Tibial nerve (tissue), 4 donors: ENCODE measurements around the gene RIOK3. TPM values are rescaled to one million over a fixed set of nuclear protein-coding genes. Genes with fewer than 3 reads are reported as not detected.
"Not testable (repeated sequence)": the region's sequence is repeated elsewhere in the genome, so short reads cannot be mapped to it uniquely, and the experiment has no call there.

ENCODE experiments used
- DNase-seq, 2 donors: peaks; one replicate each; pipeline ENCODE4 v3.0.0-alpha.2; 2019; ENCODE audit warnings: low spot score in 2 of 2
- H3K27ac ChIP-seq, 4 donors: fragments of 200-600 bp; sonication (generic) in 3 of 4; one replicate each; pipeline ENCODE4 v1.5.1; 2017 to 2019; ENCODE audit warnings: mild to moderate bottlenecking in 1 of 4
- H3K27me3 ChIP-seq, 2 donors: fragments of 200-600 bp; sonication (generic) in 1 of 2; one replicate each; pipeline versions ENCODE4 v1.5.1 to v1.6.0; 2017 to 2019
- H3K36me3 ChIP-seq, 3 donors: fragments of 200-600 bp; sonication (generic); one replicate each; pipeline ENCODE4 v1.5.1; 2018 to 2019
- H3K4me1 ChIP-seq, 4 donors: fragments of 200-600 bp; sonication (generic) in 3 of 4; one replicate each; pipeline ENCODE4 v1.5.1; 2017 to 2019
- H3K4me3 ChIP-seq, 4 donors: fragments of 200-600 bp; sonication (generic) in 3 of 4; one replicate each; pipeline ENCODE4 v1.5.1; 2017 to 2019; ENCODE audit warnings: mild to moderate bottlenecking in 1 of 4, moderate library complexity in 1 of 4
- H3K9me3 ChIP-seq, 4 donors: fragments of 200-600 bp; sonication (generic) in 3 of 4; one replicate each; pipeline ENCODE4 v1.5.1; 2017 to 2019
- EP300 ChIP-seq, 2 donors: sonication (generic); formaldehyde crosslinking; IDR thresholded peaks; one replicate each; pipeline ENCODE4 v1.6.1; 2017; ENCODE audit warnings: antibody characterized with exemption in 2 of 2, mild to moderate bottlenecking in 1 of 2
- POLR2A ChIP-seq, 2 donors: fragments of 450-650 bp; IDR thresholded peaks; one replicate each; pipeline ENCODE4 v1.6.1; 2017; ENCODE audit warnings: antibody characterized with exemption in 2 of 2, mild to moderate bottlenecking in 2 of 2, moderate library complexity in 2 of 2
- WGBS, 2 donors: methylation state at CpG; one replicate each; pipeline ENCODE4 v1.1.5; 2018; 5-methylcytosine and 5-hydroxymethylcytosine counted together
- total RNA-seq, 4 donors: library from RNA; depleted of rRNA; stranded (reverse); fragments of >200 nt; gene quantifications; one replicate each; pipeline ENCODE4 v1.1.0, GENCODE V29; 2016
- TF ChIP-seq, protein P1 (sequence below), 5 experiments: fragments of 200-600 bp in 3 of 5; fragments of 450-650 bp in 2 of 5; sonication (generic) in 3 of 5; IDR thresholded peaks; one replicate each; pipeline ENCODE4 v1.5.1; 2016 to 2019; ENCODE audit warnings: antibody characterized with exemption in 5 of 5, mild to moderate bottlenecking in 3 of 5, moderate library complexity in 2 of 5

The RIOK3 gene
- total RNA-seq, 4 donors from 2014 or later: 57.9 to 69.5 (median 61.4) TPM

DNA sequence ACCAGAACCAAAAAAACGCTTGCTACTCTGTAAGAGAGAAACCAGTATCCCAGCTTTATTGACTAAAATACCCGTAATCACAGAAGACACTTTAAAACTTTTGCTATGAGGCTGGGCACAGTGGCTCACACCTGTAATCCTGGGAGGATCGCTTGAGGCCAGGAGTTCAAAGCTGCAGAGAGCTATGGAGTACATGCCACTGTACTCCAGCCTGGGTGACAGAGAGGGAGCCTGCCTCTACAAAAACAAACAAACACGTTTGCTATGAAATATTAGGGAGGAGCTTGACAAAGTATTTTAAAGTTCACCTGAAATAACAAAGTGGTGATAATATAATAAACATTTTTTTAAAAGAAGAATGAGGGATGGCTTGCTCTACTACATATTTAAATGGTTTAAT is 28.5 kb upstream of the RIOK3 start:
- 82 to 89% methylated on average over 4 of the region's 4 CpGs for WGBS, 2 donors
- Histone ChIP-seq H3K27ac (no peak overlapping the region), H3K4me3 (no peak overlapping the region), H3K4me1 (no peaks in the 10 kb centered on the region), H3K27me3 (no peaks in the 10 kb centered on the region), H3K9me3 (peaks cover 0 to 3% (median 0%) of the 10 kb centered on the region in 4 donors), H3K36me3 (peaks cover 0 to 11% (median 0%) of the 10 kb centered on the region in 3 donors)
- DNase-seq: no peak
- TF ChIP-seq, protein P1, sequence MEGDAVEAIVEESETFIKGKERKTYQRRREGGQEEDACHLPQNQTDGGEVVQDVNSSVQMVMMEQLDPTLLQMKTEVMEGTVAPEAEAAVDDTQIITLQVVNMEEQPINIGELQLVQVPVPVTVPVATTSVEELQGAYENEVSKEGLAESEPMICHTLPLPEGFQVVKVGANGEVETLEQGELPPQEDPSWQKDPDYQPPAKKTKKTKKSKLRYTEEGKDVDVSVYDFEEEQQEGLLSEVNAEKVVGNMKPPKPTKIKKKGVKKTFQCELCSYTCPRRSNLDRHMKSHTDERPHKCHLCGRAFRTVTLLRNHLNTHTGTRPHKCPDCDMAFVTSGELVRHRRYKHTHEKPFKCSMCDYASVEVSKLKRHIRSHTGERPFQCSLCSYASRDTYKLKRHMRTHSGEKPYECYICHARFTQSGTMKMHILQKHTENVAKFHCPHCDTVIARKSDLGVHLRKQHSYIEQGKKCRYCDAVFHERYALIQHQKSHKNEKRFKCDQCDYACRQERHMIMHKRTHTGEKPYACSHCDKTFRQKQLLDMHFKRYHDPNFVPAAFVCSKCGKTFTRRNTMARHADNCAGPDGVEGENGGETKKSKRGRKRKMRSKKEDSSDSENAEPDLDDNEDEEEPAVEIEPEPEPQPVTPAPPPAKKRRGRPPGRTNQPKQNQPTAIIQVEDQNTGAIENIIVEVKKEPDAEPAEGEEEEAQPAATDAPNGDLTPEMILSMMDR (IDR thresholded peaks at IDR 0.05): no peak
- no peak for TF ChIP-seq EP300 (IDR thresholded peaks at IDR 0.05)
- no peak for TF ChIP-seq POLR2A (IDR thresholded peaks at IDR 0.05)

DNA sequence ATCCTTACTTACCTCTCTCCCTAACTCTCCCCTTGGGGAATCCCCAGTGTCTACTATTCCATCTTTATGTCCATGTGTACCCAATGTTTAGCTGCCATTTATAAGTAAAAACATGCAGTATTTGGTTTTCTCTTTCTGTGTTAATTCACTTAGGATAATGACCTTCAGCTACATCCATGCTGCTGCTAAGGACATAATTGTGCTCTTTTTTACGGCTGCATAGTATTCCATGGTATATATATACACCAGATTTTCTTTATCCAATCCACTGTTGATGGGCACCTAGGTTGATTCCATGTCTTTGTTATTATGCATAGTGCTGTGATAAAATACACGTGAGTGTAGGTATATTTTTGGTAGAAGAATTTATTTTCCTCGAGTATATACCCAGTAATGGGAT is 24.3 kb upstream of the RIOK3 start:
- H3K4me1 ChIP-seq: no peaks in the 10 kb centered on the region
- no peak overlapping the region for H3K27ac ChIP-seq
- peaks cover 0 to 11% (median 0%) of the 10 kb centered on the region in 3 donors for H3K36me3 ChIP-seq
- WGBS, 2 donors: 84 to 98% methylated on average over 3 of the region's 3 CpGs
- no peak for TF ChIP-seq POLR2A (IDR thresholded peaks at IDR 0.05)
- TF ChIP-seq, protein P1 (IDR thresholded peaks at IDR 0.05): no peak
- TF ChIP-seq EP300 (IDR thresholded peaks at IDR 0.05): no peak
- H3K4me3 ChIP-seq: no peak overlapping the region
- no peak for DNase-seq
- H3K9me3 ChIP-seq: peaks cover 0 to 3% (median 0%) of the 10 kb centered on the region in 4 donors
- H3K27me3 ChIP-seq: no peaks in the 10 kb centered on the region

DNA sequence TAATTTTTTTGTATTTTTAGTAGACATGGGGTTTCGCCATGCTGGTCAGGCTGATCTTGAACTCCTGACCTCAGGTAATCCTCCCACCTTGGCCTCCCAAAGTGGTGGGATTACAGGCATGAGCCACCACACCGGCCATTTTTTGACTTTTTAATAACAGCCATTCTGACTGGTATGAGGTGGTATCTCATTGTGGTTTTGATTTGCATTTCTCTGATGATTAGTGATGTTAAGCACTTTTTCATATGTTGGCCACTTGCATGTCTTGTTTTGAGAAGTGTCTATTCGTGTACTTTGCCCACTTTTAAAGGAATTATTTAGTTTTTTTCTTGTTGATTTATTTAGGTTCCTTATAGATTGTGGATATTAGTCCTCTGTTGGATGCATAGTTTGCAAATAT is 23.5 kb upstream of the RIOK3 start:
- not testable (repeated sequence) for H3K4me3 ChIP-seq, H3K27me3 ChIP-seq, H3K27ac ChIP-seq, H3K9me3 ChIP-seq, DNase-seq, H3K4me1 ChIP-seq
- 54 to 74% methylated on average over 3 of the region's 3 CpGs for WGBS, 2 donors
- peaks cover 0 to 11% (median 0%) of the 10 kb centered on the region in 3 donors for H3K36me3 ChIP-seq

DNA sequence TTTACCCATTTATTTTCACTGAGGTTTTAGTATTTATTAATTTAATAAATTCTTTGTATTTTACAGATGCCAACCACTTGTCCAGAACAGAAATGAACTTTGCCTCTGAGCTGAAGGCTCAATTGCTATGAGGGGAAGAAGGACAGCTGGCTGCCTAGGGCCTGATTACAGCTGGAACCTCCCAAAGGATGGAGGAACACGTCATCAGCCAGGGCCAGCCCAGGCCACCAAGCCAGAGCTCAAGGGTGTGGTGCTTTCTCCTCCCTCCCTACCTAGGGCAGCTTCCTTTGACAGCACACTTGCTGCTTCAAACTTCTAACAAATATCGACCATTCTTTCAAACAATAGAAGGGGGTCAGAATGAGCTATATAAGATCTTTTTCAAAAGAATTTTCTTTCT is 19.7 kb upstream of the RIOK3 start:
- Histone ChIP-seq H3K4me1 (peaks cover 0 to 15% (median 5%) of the 10 kb centered on the region in 4 donors), H3K4me3 (no peak overlapping the region), H3K27me3 (no peaks in the 10 kb centered on the region), H3K27ac (no peak overlapping the region), H3K36me3 (peaks cover 0 to 10% (median 0%) of the 10 kb centered on the region in 3 donors), H3K9me3 (no peaks in the 10 kb centered on the region)
- 72 to 85% methylated on average over 2 of the region's 2 CpGs for WGBS, 2 donors
- no peak for DNase-seq
- TF ChIP-seq EP300 (IDR thresholded peaks at IDR 0.05) (no peak), POLR2A (IDR thresholded peaks at IDR 0.05) (no peak)
- TF ChIP-seq, protein P1 (IDR thresholded peaks at IDR 0.05): no peak

DNA sequence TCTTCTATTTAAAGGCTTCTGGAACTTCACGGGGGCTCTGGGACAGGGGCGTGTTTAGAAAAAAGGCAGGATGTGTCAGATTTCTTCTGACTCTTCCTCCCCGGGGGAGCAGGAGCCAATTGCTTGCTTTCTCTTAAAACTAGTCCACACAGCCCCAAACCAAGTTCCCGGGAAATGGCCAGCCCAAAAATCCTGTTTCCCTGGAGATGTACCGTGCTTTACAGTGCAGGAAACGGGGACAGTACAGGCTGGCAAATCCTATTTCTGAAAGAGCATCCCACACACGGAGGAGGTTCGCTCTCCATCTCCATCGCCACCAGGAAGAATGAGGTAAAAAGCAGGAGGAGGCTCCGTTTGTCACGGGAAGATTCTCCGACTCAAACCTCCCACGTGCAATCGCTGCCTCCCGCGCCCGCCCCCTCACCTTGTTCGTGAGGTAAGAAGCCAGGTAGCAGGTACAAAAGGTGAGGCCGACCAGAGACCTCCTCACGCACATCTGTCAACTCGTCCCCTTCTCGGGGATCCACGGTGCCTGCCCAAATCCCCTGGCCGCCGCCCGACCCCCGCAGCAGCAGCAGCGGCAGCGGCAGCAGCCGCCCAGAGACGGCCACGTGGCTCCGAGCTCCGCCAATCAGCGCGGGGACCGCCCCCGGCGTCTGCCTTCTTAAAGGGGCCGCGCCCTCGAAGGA is 15.6 kb upstream of the RIOK3 start:
- peak; percentile 70 to 75 for DNase-seq
- H3K4me3 ChIP-seq: peak overlapping the region; percentile 60 to 85 (median 73)
- H3K27ac ChIP-seq: peak overlapping the region; percentile 1 to 83 (median 63)
- no peaks in the 10 kb centered on the region for H3K9me3 ChIP-seq
- no peaks in the 10 kb centered on the region for H3K27me3 ChIP-seq
- TF ChIP-seq POLR2A (IDR thresholded peaks at IDR 0.05) (peak in 1 of 2 donors; percentile 21), EP300 (IDR thresholded peaks at IDR 0.05) (peak in 1 of 2 donors; percentile 62)
- TF ChIP-seq, protein P1 (IDR thresholded peaks at IDR 0.05): no peak
- 0 to 1% methylated on average over 42 of the region's 42 CpGs for WGBS, 2 donors
- no peaks in the 10 kb centered on the region for H3K36me3 ChIP-seq
- H3K4me1 ChIP-seq: peaks cover 0 to 20% (median 5%) of the 10 kb centered on the region in 4 donors
